HepG2 (cell line): ENCODE results near the gene PKLR. TPM values are rescaled to one million over a fixed set of nuclear protein-coding genes. Genes with fewer than 3 reads are reported as not detected.
A peak's percentile ranks its signal among the peaks of the same experiment; 100 is the strongest.

Experiments
- ATAD3A ChIP-seq: sonication (generic); formaldehyde crosslinking; IDR thresholded peaks from 2 replicates; pipeline ENCODE4 v1.4.0; 2020; ENCODE audit warnings: missing genetic modification reagents
- CBX2 ChIP-seq, 2 experiments: fragments of 200-600 bp in 1 of 2; sonication (generic); formaldehyde crosslinking in 1 of 2; IDR thresholded peaks; 2 replicates each; pipeline versions ENCODE4 v1.7.0 to v1.8.1; 2018 to 2022; ENCODE audit warnings: low read depth in 2 of 2, low read length in 1 of 2, mild to moderate bottlenecking in 1 of 2, missing genetic modification reagents in 1 of 2
- DMAP1 ChIP-seq: IDR thresholded peaks from 2 replicates; pipeline ENCODE4 v1.6.1; 2016
- ELF1 ChIP-seq: sonication (generic); formaldehyde crosslinking; IDR thresholded peaks from 2 replicates; pipeline ENCODE4 v1.4.0; 2020; ENCODE audit warnings: missing genetic modification reagents
- ESRRA ChIP-seq: sonication (generic); formaldehyde crosslinking; IDR thresholded peaks from 2 replicates; pipeline ENCODE4 v1.5.1; 2020; ENCODE audit warnings: mild to moderate bottlenecking, low read depth, missing genetic modification reagents
- HOXD1 ChIP-seq: sonication (generic); formaldehyde crosslinking; IDR thresholded peaks from 2 replicates; pipeline ENCODE4 v1.5.0; 2020; ENCODE audit warnings: missing genetic modification reagents
- NFYB ChIP-seq: sonication (generic); formaldehyde crosslinking; IDR thresholded peaks from 2 replicates; pipeline ENCODE4 v1.4.0; 2020; ENCODE audit warnings: missing genetic modification reagents
- PCBP2 ChIP-seq: fragments of 200-400 bp; formaldehyde crosslinking; optimal IDR thresholded peaks from 2 replicates; pipeline ENCODE3; 2018; ENCODE audit warnings: low read length, low read depth; ENCODE audit not compliant: poor library complexity, severe bottlenecking
- PITX1 ChIP-seq: sonication (generic); formaldehyde crosslinking; IDR thresholded peaks from 2 replicates; pipeline ENCODE4 v1.5.1; 2020; ENCODE audit warnings: mild to moderate bottlenecking, missing genetic modification reagents
- SALL1 ChIP-seq: sonication (generic); formaldehyde crosslinking; IDR thresholded peaks from 2 replicates; pipeline ENCODE4 v1.8.0; 2022; ENCODE audit warnings: mild to moderate bottlenecking, missing genetic modification reagents
- SRY ChIP-seq: sonication (generic); formaldehyde crosslinking; IDR thresholded peaks from 2 replicates; pipeline ENCODE4 v1.8.0; 2022; ENCODE audit warnings: mild to moderate bottlenecking, missing genetic modification reagents
- TGIF2 ChIP-seq: IDR thresholded peaks from 2 replicates; pipeline ENCODE4 v1.6.1; 2016; ENCODE audit warnings: control low read depth, missing compliant biosample characterization
- YEATS4 ChIP-seq: sonication (generic); formaldehyde crosslinking; IDR thresholded peaks from 2 replicates; pipeline ENCODE4 v1.4.0; 2020; ENCODE audit warnings: missing genetic modification reagents, borderline replicate concordance
- ZNF101 ChIP-seq: sonication (generic); formaldehyde crosslinking; IDR thresholded peaks from 2 replicates; pipeline ENCODE4 v1.4.0; 2020; ENCODE audit warnings: mild to moderate bottlenecking, low read depth, missing genetic modification reagents, borderline replicate concordance
- ZNF207 ChIP-seq: fragments of 450-650 bp; IDR thresholded peaks from 2 replicates; pipeline ENCODE4 v1.6.1; 2016; ENCODE audit warnings: antibody characterized with exemption, borderline replicate concordance
- ZNF317 ChIP-seq: sonication (generic); formaldehyde crosslinking; IDR thresholded peaks from 2 replicates; pipeline ENCODE4 v1.5.0; 2020; ENCODE audit warnings: mild to moderate bottlenecking, missing genetic modification reagents
- ZNF547 ChIP-seq: sonication (generic); formaldehyde crosslinking; IDR thresholded peaks from 2 replicates; pipeline ENCODE4 v1.5.1; 2020; ENCODE audit warnings: mild to moderate bottlenecking, missing genetic modification reagents
- ZNF7 ChIP-seq: IDR thresholded peaks from 2 replicates; pipeline ENCODE4 v1.6.1; 2016; ENCODE audit warnings: missing biosample characterization, missing genetic modification reagents
- ZNF792 ChIP-seq: IDR thresholded peaks from 2 replicates; pipeline ENCODE4 v1.6.1; 2016
- ZSCAN21 ChIP-seq: sonication (generic); formaldehyde crosslinking; IDR thresholded peaks from 2 replicates; pipeline ENCODE4 v1.8.0; 2022; ENCODE audit warnings: mild to moderate bottlenecking, missing genetic modification reagents, moderate library complexity, borderline replicate concordance
- polyA plus RNA-seq, 8 experiments: library from polyadenylated mRNA; depleted of rRNA in 3 of 8; stranded (reverse) in 7 of 8; unstranded in 1 of 8; fragments of >200 nt; fragmentation: Illumina TruSeq in 4 of 8; extraction: Trizol in 4 of 8; gene quantifications; 2 replicates each; pipeline versions ENCODE4 v1.2.1 to v1.2.3, GENCODE V29; 2011 to 2016; ENCODE audit warnings: low read depth in 4 of 8, missing spikeins in 1 of 8, mixed read lengths in 1 of 8; ENCODE audit not compliant: insufficient read depth in 1 of 8
- total RNA-seq, 5 experiments: library from RNA; depleted of rRNA; stranded (reverse); fragments of >200 nt; fragmentation: Illumina TruSeq; extraction: Trizol; gene quantifications; 2 replicates each; pipeline ENCODE4 v1.2.3, GENCODE V29; 2016; ENCODE audit warnings: low read depth in 1 of 5
- TF ChIP-seq, protein P1 (sequence below), 2 experiments: IDR thresholded peaks; 2 replicates each; pipeline ENCODE4 v1.6.1; 2011 to 2012; ENCODE audit warnings: low read length in 2 of 2, borderline replicate concordance in 1 of 2, low read depth in 1 of 2, mild to moderate bottlenecking in 1 of 2, moderate library complexity in 1 of 2
- TF ChIP-seq, protein P2 (sequence below): sonication (generic); formaldehyde crosslinking; IDR thresholded peaks from 2 replicates; pipeline ENCODE4 v1.4.0; 2020; ENCODE audit warnings: missing genetic modification reagents
- TF ChIP-seq, protein P3 (sequence below): sonication (generic); formaldehyde crosslinking; IDR thresholded peaks from 2 replicates; pipeline ENCODE4 v1.5.0; 2020; ENCODE audit warnings: missing genetic modification reagents
- TF ChIP-seq, protein P4 (sequence below): sonication (generic); formaldehyde crosslinking; IDR thresholded peaks from 2 replicates; pipeline ENCODE4 v1.4.0; 2020; ENCODE audit warnings: mild to moderate bottlenecking, missing genetic modification reagents

PKLR gene
- total and polyA plus RNA-seq, 2 of the 13 experiments (the other 11 are each of a cell fraction or from before 2014, with no cell fraction given), result 10.3 to 29.3 TPM

DNA sequence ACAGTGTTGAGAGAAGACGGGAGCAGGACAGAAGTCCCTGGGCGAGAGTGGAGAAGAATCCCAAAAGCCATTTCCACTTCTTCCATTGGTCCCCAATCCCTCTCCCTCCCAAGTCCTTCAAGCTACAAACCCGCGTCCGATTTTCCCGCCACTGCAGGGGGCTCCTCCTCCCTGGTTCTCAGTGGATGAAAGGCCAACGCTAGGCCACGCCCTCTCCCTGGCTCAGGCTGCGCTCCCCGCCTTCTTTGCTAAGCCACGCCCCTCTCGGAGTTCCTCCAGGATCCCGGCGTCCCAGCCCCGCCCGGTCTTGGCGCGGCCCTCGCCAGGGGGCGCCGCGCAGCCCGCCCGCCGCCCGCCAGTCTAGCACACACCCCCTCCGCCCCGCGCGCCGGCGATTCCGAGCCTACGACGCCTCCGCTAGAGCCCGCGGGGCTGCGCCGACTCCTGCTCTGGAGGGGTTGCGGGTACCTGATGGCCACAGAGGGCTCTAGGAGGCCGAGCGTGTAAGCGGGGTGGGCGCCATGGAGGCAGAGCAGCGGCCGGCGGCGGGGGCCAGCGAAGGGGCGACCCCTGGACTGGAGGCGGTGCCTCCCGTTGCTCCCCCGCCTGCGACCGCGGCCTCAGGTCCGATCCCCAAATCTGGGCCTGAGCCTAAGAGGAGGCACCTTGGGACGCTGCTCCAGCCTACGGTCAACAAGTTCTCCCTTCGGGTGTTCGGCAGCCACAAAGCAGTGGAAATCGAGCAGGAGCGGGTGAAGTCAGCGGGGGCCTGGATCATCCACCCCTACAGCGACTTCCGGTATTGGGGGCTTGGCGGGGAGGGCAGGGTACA is 24.0 kb downstream of the PKLR start, which contains the start of gene HCN3 (continued):
- no peak for TF ChIP-seq PCBP2
- 0 out of 2 replicates have a peak, but pooled peaks have one; percentile 22 for TF ChIP-seq ZNF792 (CRISPR knock-in tag)
- no peak for TF ChIP-seq ZNF7 (CRISPR knock-in tag)
- no peak for TF ChIP-seq ZNF207
- TF ChIP-seq ZNF317 (CRISPR knock-in tag), result no peak
- TF ChIP-seq CBX2 (IDR thresholded peaks at IDR 0.05; ENCODE audit: low read depth, low read length), result no peak
- no peak for TF ChIP-seq CBX2 (CRISPR knock-in tag; IDR thresholded peaks at IDR 0.05; ENCODE audit: low read depth)
- TF ChIP-seq ELF1 (CRISPR knock-in tag), result peak; percentile 43; the same call in 1 of the 2 replicates
- TF ChIP-seq, protein P1, sequence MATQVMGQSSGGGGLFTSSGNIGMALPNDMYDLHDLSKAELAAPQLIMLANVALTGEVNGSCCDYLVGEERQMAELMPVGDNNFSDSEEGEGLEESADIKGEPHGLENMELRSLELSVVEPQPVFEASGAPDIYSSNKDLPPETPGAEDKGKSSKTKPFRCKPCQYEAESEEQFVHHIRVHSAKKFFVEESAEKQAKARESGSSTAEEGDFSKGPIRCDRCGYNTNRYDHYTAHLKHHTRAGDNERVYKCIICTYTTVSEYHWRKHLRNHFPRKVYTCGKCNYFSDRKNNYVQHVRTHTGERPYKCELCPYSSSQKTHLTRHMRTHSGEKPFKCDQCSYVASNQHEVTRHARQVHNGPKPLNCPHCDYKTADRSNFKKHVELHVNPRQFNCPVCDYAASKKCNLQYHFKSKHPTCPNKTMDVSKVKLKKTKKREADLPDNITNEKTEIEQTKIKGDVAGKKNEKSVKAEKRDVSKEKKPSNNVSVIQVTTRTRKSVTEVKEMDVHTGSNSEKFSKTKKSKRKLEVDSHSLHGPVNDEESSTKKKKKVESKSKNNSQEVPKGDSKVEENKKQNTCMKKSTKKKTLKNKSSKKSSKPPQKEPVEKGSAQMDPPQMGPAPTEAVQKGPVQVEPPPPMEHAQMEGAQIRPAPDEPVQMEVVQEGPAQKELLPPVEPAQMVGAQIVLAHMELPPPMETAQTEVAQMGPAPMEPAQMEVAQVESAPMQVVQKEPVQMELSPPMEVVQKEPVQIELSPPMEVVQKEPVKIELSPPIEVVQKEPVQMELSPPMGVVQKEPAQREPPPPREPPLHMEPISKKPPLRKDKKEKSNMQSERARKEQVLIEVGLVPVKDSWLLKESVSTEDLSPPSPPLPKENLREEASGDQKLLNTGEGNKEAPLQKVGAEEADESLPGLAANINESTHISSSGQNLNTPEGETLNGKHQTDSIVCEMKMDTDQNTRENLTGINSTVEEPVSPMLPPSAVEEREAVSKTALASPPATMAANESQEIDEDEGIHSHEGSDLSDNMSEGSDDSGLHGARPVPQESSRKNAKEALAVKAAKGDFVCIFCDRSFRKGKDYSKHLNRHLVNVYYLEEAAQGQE (IDR thresholded peaks at IDR 0.05; ENCODE audit: borderline replicate concordance in 1 of 2, low read depth in 1 of 2, low read length in 2 of 2), result peak in 1 of 2 experiments; percentile 25; a peak in 3 of 4 replicates
- TF ChIP-seq, protein P2, sequence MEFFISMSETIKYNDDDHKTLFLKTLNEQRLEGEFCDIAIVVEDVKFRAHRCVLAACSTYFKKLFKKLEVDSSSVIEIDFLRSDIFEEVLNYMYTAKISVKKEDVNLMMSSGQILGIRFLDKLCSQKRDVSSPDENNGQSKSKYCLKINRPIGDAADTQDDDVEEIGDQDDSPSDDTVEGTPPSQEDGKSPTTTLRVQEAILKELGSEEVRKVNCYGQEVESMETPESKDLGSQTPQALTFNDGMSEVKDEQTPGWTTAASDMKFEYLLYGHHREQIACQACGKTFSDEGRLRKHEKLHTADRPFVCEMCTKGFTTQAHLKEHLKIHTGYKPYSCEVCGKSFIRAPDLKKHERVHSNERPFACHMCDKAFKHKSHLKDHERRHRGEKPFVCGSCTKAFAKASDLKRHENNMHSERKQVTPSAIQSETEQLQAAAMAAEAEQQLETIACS (CRISPR knock-in tag), result no peak; the same call in 1 of the 2 replicates
- no peak for TF ChIP-seq ATAD3A (CRISPR knock-in tag)
- TF ChIP-seq ZNF101, result no peak
- TF ChIP-seq ZSCAN21 (CRISPR knock-in tag), result 0 out of 2 replicates have a peak, but pooled peaks have one; percentile 60
- no peak for TF ChIP-seq HOXD1 (CRISPR knock-in tag)
- TF ChIP-seq, protein P3, sequence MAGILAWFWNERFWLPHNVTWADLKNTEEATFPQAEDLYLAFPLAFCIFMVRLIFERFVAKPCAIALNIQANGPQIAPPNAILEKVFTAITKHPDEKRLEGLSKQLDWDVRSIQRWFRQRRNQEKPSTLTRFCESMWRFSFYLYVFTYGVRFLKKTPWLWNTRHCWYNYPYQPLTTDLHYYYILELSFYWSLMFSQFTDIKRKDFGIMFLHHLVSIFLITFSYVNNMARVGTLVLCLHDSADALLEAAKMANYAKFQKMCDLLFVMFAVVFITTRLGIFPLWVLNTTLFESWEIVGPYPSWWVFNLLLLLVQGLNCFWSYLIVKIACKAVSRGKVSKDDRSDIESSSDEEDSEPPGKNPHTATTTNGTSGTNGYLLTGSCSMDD (CRISPR knock-in tag), result no peak
- no peak for TF ChIP-seq TGIF2 (CRISPR knock-in tag)
- TF ChIP-seq ESRRA, result no peak; the same call in 1 of the 2 replicates
- TF ChIP-seq SRY (CRISPR knock-in tag), result no peak; the same call in 1 of the 2 replicates
- TF ChIP-seq DMAP1 (CRISPR knock-in tag), result no peak; the same call in 1 of the 2 replicates
- TF ChIP-seq, protein P4, sequence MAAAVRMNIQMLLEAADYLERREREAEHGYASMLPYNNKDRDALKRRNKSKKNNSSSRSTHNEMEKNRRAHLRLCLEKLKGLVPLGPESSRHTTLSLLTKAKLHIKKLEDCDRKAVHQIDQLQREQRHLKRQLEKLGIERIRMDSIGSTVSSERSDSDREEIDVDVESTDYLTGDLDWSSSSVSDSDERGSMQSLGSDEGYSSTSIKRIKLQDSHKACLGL, result peak; percentile 54; the same call in 1 of the 2 replicates
- no peak for TF ChIP-seq PITX1 (CRISPR knock-in tag)
- no peak; the same call in none of the 2 replicates for TF ChIP-seq ZNF547
- TF ChIP-seq NFYB (CRISPR knock-in tag), result peak; percentile 68
- TF ChIP-seq YEATS4, result peak; percentile 86; the same call in 1 of the 2 replicates
- peak; percentile 75 for TF ChIP-seq SALL1
